Nucleus accumbens (tissue), 56 donors: ENCODE measurements around the gene MEI4.

Source experiments
- DNase-seq, 56 donors: peaks; one replicate each; lab custom pipeline; 2025; lab: John Stamatoyannopoulos, UW

MEI4 gene

DNA sequence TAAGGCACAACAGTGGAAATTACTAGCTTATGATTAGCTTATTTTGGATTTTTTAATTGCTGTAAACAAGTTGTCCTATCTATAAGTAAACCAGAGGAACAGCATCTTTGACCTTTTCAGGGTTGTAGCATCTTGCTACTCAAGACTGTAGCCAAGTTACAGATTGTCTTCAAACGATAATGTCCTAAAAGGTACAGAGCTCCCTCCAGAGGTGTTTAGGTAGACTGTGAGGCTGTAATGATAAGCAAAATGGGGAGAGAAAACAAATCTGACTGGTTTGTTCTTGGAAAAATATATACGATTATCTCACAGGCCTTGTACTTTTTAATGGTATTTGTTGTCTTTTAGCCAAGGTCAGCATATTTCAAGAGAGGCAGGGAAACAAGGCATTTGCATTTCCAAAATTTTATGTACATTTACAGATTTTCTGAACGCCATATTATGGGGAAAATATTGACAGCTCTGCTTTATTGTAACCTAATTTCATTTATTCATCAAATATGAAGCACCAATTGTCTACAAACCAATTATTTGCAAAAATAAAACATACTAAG lies 273.4 kb downstream of the MEI4 start:
- no peak for DNase-seq

DNA sequence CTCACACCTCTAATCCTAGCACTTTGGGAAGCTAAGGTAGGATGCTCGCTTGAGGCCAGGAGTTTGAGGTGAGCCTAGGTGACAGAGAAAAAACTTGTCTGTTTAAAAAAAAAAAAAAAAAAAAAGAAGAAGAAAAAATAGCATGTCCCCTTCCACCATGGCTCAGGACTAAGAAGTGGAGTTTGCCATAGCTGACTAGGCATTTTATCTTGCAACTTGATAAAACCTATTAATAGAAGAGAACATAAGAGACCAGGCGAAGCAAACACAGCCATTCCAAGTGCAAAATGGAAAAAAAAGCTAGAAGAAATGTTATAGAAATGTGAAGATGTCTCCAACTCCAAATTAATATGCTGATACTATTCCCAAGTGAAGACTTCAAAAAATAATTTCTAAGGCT lies 277.5 kb downstream of the MEI4 start:
- DNase-seq = no peak

GRCh38 chr6:77930952-77931351 lies 278.1 kb downstream of the MEI4 start:
- DNase-seq = no peak

DNA sequence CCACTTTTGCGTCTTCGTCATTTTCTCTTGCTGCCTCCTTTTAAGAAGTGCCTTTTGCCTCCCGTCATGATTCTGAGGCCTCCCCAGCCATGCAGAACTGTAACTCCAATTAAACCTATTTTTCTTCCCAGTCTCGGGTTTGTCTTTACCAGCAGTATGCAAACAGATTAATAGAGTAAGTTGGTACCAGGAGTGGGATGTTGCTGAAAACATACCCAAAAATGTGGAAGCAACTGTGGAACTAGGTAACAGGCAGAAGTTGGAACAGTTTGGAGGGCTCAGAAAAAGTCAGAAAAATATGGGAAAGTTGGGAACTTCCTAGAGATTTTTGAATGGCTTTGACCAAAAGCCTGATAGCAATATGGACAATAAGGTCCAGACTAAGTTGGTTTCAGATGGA lies 309.2 kb downstream of the MEI4 start:
- DNase-seq = no peak

- DNase-seq = no peak
These were observed 312.6 kb downstream of the MEI4 start for GRCh38 chr6:77965449-77965848.

- DNase-seq = no peak
These were observed 319.5 kb downstream of the MEI4 start for GRCh38 chr6:77972334-77972733.
